Activated T-helper 9 cell treated with anti-CD3 and anti-CD28 coated beads, Interleukin-2, amount 50 U/mL, for 16 hours (primary cell): ENCODE measurements around the gene PLAGL2.
"Not testable (repeated sequence)": the region's sequence is repeated elsewhere in the genome, so short reads cannot be mapped to it uniquely, and the experiment has no call there.

Experiments used
- DNase-seq: peaks from one replicate; pipeline ENCODE4 v3.0.0-alpha.2; 2020; ENCODE audit warnings: low read depth

Gene PLAGL2

GRCh38 chr20:32204205-32205109, 3.1 kb downstream of the PLAGL2 start:
- peak; percentile 60 for DNase-seq

- no peak for DNase-seq
Measured at GRCh38 chr20:32203356-32204204, 4.0 kb downstream of the PLAGL2 start.

- DNase-seq, result no peak
Measured at GRCh38 chr20:32201977-32202363, 5.6 kb downstream of the PLAGL2 start.

GRCh38 chr20:32201296-32201976, 6.1 kb downstream of the PLAGL2 start:
- no peak for DNase-seq

GRCh38 chr20:32199006-32199405, 8.5 kb downstream of the PLAGL2 start:
- no peak for DNase-seq

GRCh38 chr20:32197136-32197535, 10.4 kb downstream of the PLAGL2 start:
- DNase-seq, result not testable (repeated sequence)

GRCh38 chr20:32196613-32197012, 10.9 kb downstream of the PLAGL2 start:
- not testable (repeated sequence) for DNase-seq

GRCh38 chr20:32195581-32195980, 12.0 kb downstream of the PLAGL2 start:
- no peak for DNase-seq

GRCh38 chr20:32193996-32194395, 13.5 kb downstream of the PLAGL2 start:
- no peak for DNase-seq

GRCh38 chr20:32193336-32193735, 14.2 kb downstream of the PLAGL2 start:
- not testable (repeated sequence) for DNase-seq

- DNase-seq, result no peak
Measured at GRCh38 chr20:32192698-32193097, 14.8 kb downstream of the PLAGL2 start.

GRCh38 chr20:32191873-32192272, 15.7 kb downstream of the PLAGL2 start:
- no peak for DNase-seq

GRCh38 chr20:32191422-32191821, 16.1 kb downstream of the PLAGL2 start:
- DNase-seq, result no peak

- DNase-seq, result no peak
Measured at GRCh38 chr20:32190616-32191415, 16.7 kb downstream of the PLAGL2 start.

GRCh38 chr20:32189691-32190615, 17.6 kb downstream of the PLAGL2 start:
- no peak for DNase-seq

- no peak for DNase-seq
Measured at GRCh38 chr20:32189123-32189410, 18.5 kb downstream of the PLAGL2 start.

- DNase-seq, result no peak
Measured at GRCh38 chr20:32188376-32189122, 19.0 kb downstream of the PLAGL2 start.

GRCh38 chr20:32186506-32186905, 21.0 kb downstream of the PLAGL2 start:
- no peak for DNase-seq

- no peak for DNase-seq
Measured at GRCh38 chr20:32184961-32185603, 22.5 kb downstream of the PLAGL2 start.
